ENCODE data around the gene SMAP1. TPM values are rescaled to one million over a fixed set of nuclear protein-coding genes. Genes with fewer than 3 reads are reported as not detected.

The SMAP1 gene
- total RNA-seq, 1 experiment from 2014 or later, result 3.5 TPM

DNA sequence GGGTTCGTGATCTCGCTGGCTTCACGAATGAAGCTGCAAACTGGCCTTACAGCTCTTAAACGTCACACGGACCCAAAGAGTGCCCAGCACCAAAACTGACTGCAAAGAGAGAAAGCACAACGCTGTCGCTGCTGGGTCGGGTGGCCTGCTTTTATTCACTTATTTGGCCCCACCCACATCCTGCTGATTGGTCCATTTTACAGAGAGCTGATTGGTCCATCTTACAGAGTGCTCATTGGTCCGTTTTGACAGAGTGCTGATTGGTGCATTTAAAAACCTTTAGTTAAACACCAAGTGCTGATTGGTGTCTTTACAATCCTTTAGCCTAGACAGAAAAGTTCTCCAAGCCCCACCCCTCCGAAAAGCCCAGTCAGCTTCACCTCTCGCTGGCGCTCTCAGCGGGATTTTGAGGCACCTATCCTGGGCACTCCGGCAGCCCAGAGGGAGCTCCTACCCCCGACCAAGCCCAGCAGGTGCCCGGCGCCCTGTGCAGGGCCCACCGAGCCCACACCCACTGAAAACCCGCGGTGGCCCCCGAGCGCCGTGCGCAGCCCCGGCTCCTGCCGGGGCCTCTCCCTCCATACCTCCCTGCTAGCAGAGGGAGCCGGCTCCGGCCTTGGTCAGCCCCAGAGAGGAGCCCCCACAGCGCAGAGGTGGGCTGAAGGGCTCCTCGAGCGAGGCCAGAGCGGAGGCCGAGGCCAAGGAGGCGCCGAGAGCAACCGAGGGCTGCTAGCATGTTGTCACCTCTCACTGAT lies 40.0 kb upstream of the SMAP1 start:
- TF ChIP-seq TCF7L2 (IDR thresholded peaks at IDR 0.05; ENCODE audit: borderline replicate concordance, extremely low read depth, insufficient read depth, insufficient read length), result no peak
- ATAC-seq (no peak), DNase-seq (ENCODE audit: low read depth, low spot score) (no peak)
- BruUV-seq (replicated peaks), result no TSS peak
- no peaks in the 10 kb centered on the region for H4K20me1 ChIP-seq (ENCODE audit: insufficient read depth)
- no peak overlapping the region for H3K4me3 ChIP-seq (replicated peaks in 1 of 2; ENCODE audit: low read depth in 1 of 2, low read length in 2 of 2)
- CTCF ChIA-PET, result no interaction called here
- no peak overlapping the region for H3K9ac ChIP-seq (ENCODE audit: low read length)
- 0 out of 2 replicates have a peak, but pooled peaks cover 3% of the 10 kb centered on the region for H3K27me3 ChIP-seq (ENCODE audit: insufficient read depth, low read length)
- H3K36me3 ChIP-seq (ENCODE audit: control insufficient read depth in 1 of 2, insufficient read depth in 2 of 2, low read length in 2 of 2), result no peaks in the 10 kb centered on the region
- H3K9me2 ChIP-seq (ENCODE audit: insufficient read depth), result no peaks in the 10 kb centered on the region
- H2AFZ ChIP-seq (ENCODE audit: low read depth, low read length, poor library complexity, severe bottlenecking), result no peak overlapping the region
- H3K4me2 ChIP-seq (ENCODE audit: low read length), result no peak overlapping the region
- no peaks in the 10 kb centered on the region for H3K4me1 ChIP-seq (ENCODE audit: control insufficient read depth in 1 of 2, insufficient read depth in 2 of 2, low read length in 2 of 2)
- RAD21 ChIA-PET (ENCODE audit: low non-redundant PET in 1 of 2, low total read pairs in 2 of 2, uncharacterized antibody in 2 of 2, unreplicated experiment in 2 of 2), result no interaction called here
- intact Hi-C loops (cut with micrococcal nuclease), result no loop called here
- H3K79me2 ChIP-seq (ENCODE audit: insufficient read depth, low read length), result no peaks in the 10 kb centered on the region
- H3K9me3 ChIP-seq (ENCODE audit: control insufficient read depth in 1 of 2, insufficient read depth in 1 of 2, low read depth in 1 of 2, low read length in 2 of 2), result no peaks in the 10 kb centered on the region
- no peak overlapping the region for H3K27ac ChIP-seq (ENCODE audit: low read depth, low read length)
- POLR2A ChIA-PET, result no interaction called here

DNA sequence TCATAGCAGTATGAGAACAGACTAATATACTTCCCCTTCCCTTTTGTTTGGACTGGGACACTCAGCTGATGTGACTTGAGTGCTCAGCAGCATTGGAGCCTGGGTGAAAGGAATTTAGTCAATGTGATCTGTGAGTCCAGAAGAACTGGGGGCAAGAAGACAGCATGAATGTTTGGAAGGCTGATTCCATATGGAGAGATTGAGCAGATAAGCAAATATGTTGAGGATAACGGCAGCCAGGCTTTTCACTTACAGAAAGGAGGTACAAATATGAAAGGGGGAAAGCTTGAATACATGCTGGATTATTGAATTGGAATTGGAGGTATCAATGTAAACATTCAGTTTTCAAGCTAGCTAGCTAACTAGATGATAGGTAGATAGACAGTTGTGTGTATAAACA lies 37.8 kb upstream of the SMAP1 start:
- no TSS peak for BruUV-seq (replicated peaks)

More for the DNA sequence above, 37.8 kb upstream of the SMAP1 start:
- no peaks in the 10 kb centered on the region for H3K36me3 ChIP-seq (ENCODE audit: control insufficient read depth in 1 of 2, insufficient read depth in 2 of 2, low read length in 2 of 2)
- 0 out of 2 replicates have a peak, but pooled peaks cover 3% of the 10 kb centered on the region for H3K27me3 ChIP-seq (ENCODE audit: insufficient read depth, low read length)
- H3K27ac ChIP-seq (ENCODE audit: low read depth, low read length), result no peak overlapping the region
- H3K9me2 ChIP-seq (ENCODE audit: insufficient read depth), result no peaks in the 10 kb centered on the region
- H3K9me3 ChIP-seq (ENCODE audit: control insufficient read depth in 1 of 2, insufficient read depth in 1 of 2, low read depth in 1 of 2, low read length in 2 of 2), result no peaks in the 10 kb centered on the region
- no peaks in the 10 kb centered on the region for H3K79me2 ChIP-seq (ENCODE audit: insufficient read depth, low read length)
- ChIA-PET CTCF (no interaction called here), POLR2A (no interaction called here), RAD21 (ENCODE audit: low non-redundant PET in 1 of 2, low total read pairs in 2 of 2, uncharacterized antibody in 2 of 2, unreplicated experiment in 2 of 2) (no interaction called here)
- H3K4me2 ChIP-seq (ENCODE audit: low read length), result no peak overlapping the region
- H2AFZ ChIP-seq (ENCODE audit: low read depth, low read length, poor library complexity, severe bottlenecking), result no peak overlapping the region
- H3K4me1 ChIP-seq (ENCODE audit: control insufficient read depth in 1 of 2, insufficient read depth in 2 of 2, low read length in 2 of 2), result no peaks in the 10 kb centered on the region
- DNase-seq (ENCODE audit: low read depth, low spot score), result no peak
- intact Hi-C loops (cut with micrococcal nuclease), result loop anchor here (5.0 kb wide), 1 partner anchor 38 kb away; no protein-coding TSS in a partner anchor
- H3K4me3 ChIP-seq (replicated peaks in 1 of 2; ENCODE audit: low read depth in 1 of 2, low read length in 2 of 2), result no peak overlapping the region
- TF ChIP-seq YY1 (IDR thresholded peaks at IDR 0.05; ENCODE audit: extremely low read depth, insufficient replicate concordance, low read depth, low read length) (no peak), SRF (IDR thresholded peaks at IDR 0.05; ENCODE audit: low read depth) (no peak), JUND (IDR thresholded peaks at IDR 0.05) (no peak), ELF1 (IDR thresholded peaks at IDR 0.05; ENCODE audit: borderline replicate concordance, low read depth) (no peak), POLR2A (IDR thresholded peaks at IDR 0.05; ENCODE audit: borderline replicate concordance, extremely low read depth, insufficient read depth, insufficient read length) (no peak)
- TF ChIP-seq, protein P1, sequence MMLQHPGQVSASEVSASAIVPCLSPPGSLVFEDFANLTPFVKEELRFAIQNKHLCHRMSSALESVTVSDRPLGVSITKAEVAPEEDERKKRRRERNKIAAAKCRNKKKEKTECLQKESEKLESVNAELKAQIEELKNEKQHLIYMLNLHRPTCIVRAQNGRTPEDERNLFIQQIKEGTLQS (IDR thresholded peaks at IDR 0.05), result no peak
- TF ChIP-seq, protein P2, sequence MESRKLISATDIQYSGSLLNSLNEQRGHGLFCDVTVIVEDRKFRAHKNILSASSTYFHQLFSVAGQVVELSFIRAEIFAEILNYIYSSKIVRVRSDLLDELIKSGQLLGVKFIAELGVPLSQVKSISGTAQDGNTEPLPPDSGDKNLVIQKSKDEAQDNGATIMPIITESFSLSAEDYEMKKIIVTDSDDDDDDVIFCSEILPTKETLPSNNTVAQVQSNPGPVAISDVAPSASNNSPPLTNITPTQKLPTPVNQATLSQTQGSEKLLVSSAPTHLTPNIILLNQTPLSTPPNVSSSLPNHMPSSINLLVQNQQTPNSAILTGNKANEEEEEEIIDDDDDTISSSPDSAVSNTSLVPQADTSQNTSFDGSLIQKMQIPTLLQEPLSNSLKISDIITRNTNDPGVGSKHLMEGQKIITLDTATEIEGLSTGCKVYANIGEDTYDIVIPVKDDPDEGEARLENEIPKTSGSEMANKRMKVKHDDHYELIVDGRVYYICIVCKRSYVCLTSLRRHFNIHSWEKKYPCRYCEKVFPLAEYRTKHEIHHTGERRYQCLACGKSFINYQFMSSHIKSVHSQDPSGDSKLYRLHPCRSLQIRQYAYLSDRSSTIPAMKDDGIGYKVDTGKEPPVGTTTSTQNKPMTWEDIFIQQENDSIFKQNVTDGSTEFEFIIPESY (IDR thresholded peaks at IDR 0.05; ENCODE audit: extremely low read depth, insufficient replicate concordance, low read length), result no peak
- no peak overlapping the region for H3K9ac ChIP-seq (ENCODE audit: low read length)
- H4K20me1 ChIP-seq (ENCODE audit: insufficient read depth), result no peaks in the 10 kb centered on the region
- no peak for ATAC-seq
